K562 (cell line): ENCODE results near the gene ABR. TPM values are rescaled to one million over a fixed set of nuclear protein-coding genes. Genes with fewer than 3 reads are reported as not detected.

Experiments
- ATAC-seq: fragments of 200-7000 bp; cut with Tn5 transposase; 3 replicates; pipeline ENCODE4 v1.9.1; 2020; ENCODE audit warnings: moderate library complexity
- BruUV-seq: library from RNA; stranded (reverse); fragments of 400-500 nt; replicated peaks from 2 replicates; lab custom pipeline; 2021; lab: Mats Ljungman, UMichigan
- CTCF ChIA-PET: fragments of 300-600 bp; formaldehyde crosslinking; extraction: SDS; loops from one replicate; lab custom pipeline; 2021; ENCODE audit warnings: low intra/inter-chr PET ratio; lab: Yijun Ruan, JAX
- POLR2A ChIA-PET: fragments of 300-600, 350-650 bp; sonication (Branson Sonifier 250); formaldehyde crosslinking; extraction: SDS; loops from one replicate; lab custom pipeline; 2021; ENCODE audit warnings: antibody characterized with exemption, inconsistent platforms; lab: Yijun Ruan, JAX
- DNase-seq, 4 experiments: peaks; one replicate each; pipeline versions ENCODE4 v3.0.0 to v3.0.0-alpha.2; 2011 to 2018; ENCODE audit warnings: low spot score in 3 of 4, mixed read lengths in 3 of 4; ENCODE audit errors: extremely low read depth in 1 of 4
- FAIRE-seq: peaks from 2 replicates; lab custom pipeline; 2011; peaks lifted over from hg19 to GRCh38; lab: Jason Lieb, UNC
- H2AFZ ChIP-seq: 2 replicates; pipeline ENCODE4 v1.6.0; 2011; ENCODE audit warnings: low read depth, low read length, control low read depth, inconsistent platforms
- H3K27ac ChIP-seq: fragments of 200-600 bp; 3 replicates; pipeline ENCODE4 v1.8.0; 2011; ENCODE audit warnings: low read depth, mild to moderate bottlenecking, control low read depth, inconsistent platforms, low read length, moderate library complexity, mixed read lengths; ENCODE audit errors: extremely low read depth
- H3K27me3 ChIP-seq, 2 experiments: fragments of 300-600 bp in 1 of 2; 2 replicates in 1 of 2; 3 replicates in 1 of 2; pipeline versions ENCODE4 v1.6.0 to v1.8.0; 2011; ENCODE audit warnings: inconsistent platforms in 2 of 2, low read length in 2 of 2, mild to moderate bottlenecking in 1 of 2, mixed read lengths in 1 of 2, moderate library complexity in 1 of 2; ENCODE audit not compliant: control insufficient read depth in 2 of 2, insufficient read depth in 2 of 2
- H3K36me3 ChIP-seq: fragments of 300-600 bp; 3 replicates; pipeline ENCODE4 v1.8.0; 2011; ENCODE audit warnings: mild to moderate bottlenecking, low read length, inconsistent platforms; ENCODE audit not compliant: control insufficient read depth, insufficient read depth
- H3K4me1 ChIP-seq, 2 experiments: fragments of 200-600 bp in 1 of 2; replicated peaks in 1 of 2; 2 replicates in 1 of 2; 3 replicates in 1 of 2; pipeline versions ENCODE4 v1.5.1 to v1.8.0; 2011; ENCODE audit warnings: inconsistent platforms in 2 of 2, low read length in 2 of 2, mild to moderate bottlenecking in 1 of 2, mixed read lengths in 1 of 2, moderate library complexity in 1 of 2; ENCODE audit not compliant: control insufficient read depth in 2 of 2, insufficient read depth in 2 of 2
- H3K4me2 ChIP-seq: 2 replicates; pipeline ENCODE4 v1.6.1; 2011; ENCODE audit warnings: low read length, control low read depth, inconsistent platforms, mixed read lengths; ENCODE audit not compliant: insufficient read depth
- H3K4me3 ChIP-seq: fragments of 200-600 bp; sonication (generic), shearing (Covaris generic); 2 replicates; pipeline ENCODE4 v1.5.1; 2016; ENCODE audit warnings: control low read depth, inconsistent platforms
- H3K79me2 ChIP-seq: fragments of 200-600 bp; 3 replicates; pipeline ENCODE4 v1.8.0; 2011; ENCODE audit warnings: low read length, inconsistent platforms; ENCODE audit not compliant: control insufficient read depth, insufficient read depth
- H3K9ac ChIP-seq, 2 experiments: 2 replicates each; pipeline versions ENCODE4 v1.6.0 to v1.6.1; 2011; ENCODE audit warnings: low read depth in 2 of 2, low read length in 2 of 2, control low read depth in 1 of 2, inconsistent platforms in 1 of 2, mild to moderate bottlenecking in 1 of 2, mixed read lengths in 1 of 2; ENCODE audit not compliant: insufficient read depth in 1 of 2
- H3K9me1 ChIP-seq: one replicate; pipeline ENCODE4 v1.6.0; 2011; ENCODE audit warnings: inconsistent platforms, mild to moderate bottlenecking, low read length, moderate library complexity; ENCODE audit not compliant: control insufficient read depth, insufficient read depth
- H3K9me3 ChIP-seq: replicated peaks from 2 replicates; pipeline ENCODE4 v1.5.1; 2011; ENCODE audit warnings: low read depth, low read length, inconsistent platforms; ENCODE audit not compliant: control insufficient read depth, insufficient read depth
- H4K20me1 ChIP-seq: replicated peaks from 2 replicates; pipeline ENCODE4 v1.6.1; 2011; ENCODE audit warnings: low read length, inconsistent platforms, mixed read lengths; ENCODE audit not compliant: control insufficient read depth, insufficient read depth
- BRD9 ChIP-seq: fragments of 450-650 bp; IDR thresholded peaks from 2 replicates; pipeline ENCODE4 v1.6.1; 2018; ENCODE audit warnings: low read depth; ENCODE audit not compliant: partially characterized antibody
- EZH2 ChIP-seq: IDR thresholded peaks from 2 replicates; pipeline ENCODE4 v1.6.1; 2012; ENCODE audit warnings: low read depth, mild to moderate bottlenecking, inconsistent platforms, low read length, borderline replicate concordance
- FOXP1 ChIP-seq: sonication (generic); formaldehyde crosslinking; IDR thresholded peaks from 2 replicates; pipeline ENCODE4 v1.8.0; 2022; ENCODE audit warnings: mild to moderate bottlenecking, missing genetic modification reagents
- PHB ChIP-seq: fragments of 250-450 bp; sonication (Bioruptor Pico); IDR thresholded peaks from 2 replicates; pipeline ENCODE4 v1.5.0; 2021
- PML ChIP-seq: IDR thresholded peaks from 2 replicates; pipeline ENCODE4 v1.6.1; 2012; ENCODE audit warnings: low read length, inconsistent platforms
- RFX1 ChIP-seq: fragments of 450-650 bp; IDR thresholded peaks from 2 replicates; pipeline ENCODE4 v1.6.1; 2016; ENCODE audit warnings: mild to moderate bottlenecking, moderate library complexity
- SIN3A ChIP-seq, 2 experiments: fragments of 150-350 bp in 1 of 2; IDR thresholded peaks; 2 replicates each; pipeline ENCODE4 v1.6.1; 2011 to 2016; ENCODE audit warnings: borderline replicate concordance in 2 of 2, low read depth in 2 of 2, low read length in 2 of 2, mild to moderate bottlenecking in 2 of 2, moderate library complexity in 2 of 2; ENCODE audit not compliant: control insufficient read depth in 1 of 2
- TOE1 ChIP-seq, 2 experiments: fragments of 450-650 bp in 1 of 2; sonication (generic) in 1 of 2; formaldehyde crosslinking in 1 of 2; IDR thresholded peaks; 2 replicates each; pipeline versions ENCODE4 v1.7.1 to v1.8.0; 2016 to 2022; ENCODE audit warnings: borderline replicate concordance in 2 of 2, mild to moderate bottlenecking in 2 of 2, antibody characterized with exemption in 1 of 2, inconsistent platforms in 1 of 2, low read depth in 1 of 2, missing genetic modification reagents in 1 of 2, moderate library complexity in 1 of 2
- TRIM24 ChIP-seq, 2 experiments: fragments of 450-650 bp; IDR thresholded peaks; 2 replicates each; pipeline ENCODE4 v1.6.1; 2016
- YY1 ChIP-seq, 3 experiments: IDR thresholded peaks; 2 replicates each; pipeline ENCODE4 v1.6.1; 2011; ENCODE audit warnings: low read length in 2 of 3, mild to moderate bottlenecking in 2 of 3, moderate library complexity in 2 of 3, borderline replicate concordance in 1 of 3, control low read depth in 1 of 3, low read depth in 1 of 3; ENCODE audit not compliant: insufficient read depth in 3 of 3, insufficient replicate concordance in 2 of 3, control insufficient read depth in 1 of 3, insufficient read length in 1 of 3; ENCODE audit errors: extremely low read depth in 1 of 3
- ZNF583 ChIP-seq: fragments of 250-450 bp; sonication (Bioruptor Pico); IDR thresholded peaks from 2 replicates; pipeline ENCODE4 v1.4.0; 2020
- WGBS: fragments of 100-300 bp; shearing (Covaris generic); methylation state at CpG from one replicate; pipeline ENCODE4 v1.1.6; 2016; ENCODE audit warnings: low coverage, mixed read lengths; ENCODE audit not compliant: insufficient coverage; ENCODE audit errors: missing lambda C conversion rate; 5-methylcytosine and 5-hydroxymethylcytosine counted together
- in situ Hi-C: fragments of 300-500 bp; cut with MboI; formaldehyde crosslinking; loops from 4 replicates; pipeline ENCODE4 v1.15.0; 2018; ENCODE audit warnings: inconsistent platforms, mixed read lengths
- intact Hi-C: fragments of 100-400 bp; cut with micrococcal nuclease; formaldehyde crosslinking; loops from 2 replicates; pipeline ENCODE4 v1.14.2; 2022
- polyA plus RNA-seq, 8 experiments: library from polyadenylated mRNA; depleted of rRNA in 4 of 8; stranded (reverse) in 5 of 8; unstranded in 3 of 8; fragments of >200 nt; fragmentation: Nextera tagmentation in 2 of 8; fragmentation: Illumina TruSeq in 1 of 8; extraction: Ambion mirVana in 2 of 8; extraction: Trizol in 1 of 8; gene quantifications; 2 replicates each; pipeline versions ENCODE4 v1.2.1 to v1.2.3, GENCODE V29; 2011 to 2014; ENCODE audit warnings: inconsistent platforms in 1 of 8, missing spikeins in 1 of 8
- total RNA-seq, 7 experiments: library from RNA; depleted of rRNA in 6 of 7; stranded (reverse); fragments of >200 nt in 6 of 7; fragmentation: Illumina TruSeq in 2 of 7; extraction: Trizol in 2 of 7; gene quantifications; 2 replicates each; pipeline versions ENCODE4 v1.2.1 to v1.2.3, GENCODE V29; 2011 to 2021; ENCODE audit warnings: low replicate concordance in 1 of 7
- TF ChIP-seq, protein P1 (sequence below), 2 experiments: IDR thresholded peaks; 2 replicates each; pipeline ENCODE4 v1.6.1; 2011; ENCODE audit warnings: borderline replicate concordance in 1 of 2, control low read depth in 1 of 2, low read depth in 1 of 2, low read length in 1 of 2, mild to moderate bottlenecking in 1 of 2, mixed read lengths in 1 of 2, moderate library complexity in 1 of 2; ENCODE audit not compliant: insufficient read depth in 1 of 2, insufficient read length in 1 of 2, poor library complexity in 1 of 2, severe bottlenecking in 1 of 2; ENCODE audit errors: extremely low read depth in 1 of 2

Gene ABR
- total and polyA plus RNA-seq, 9 of the 15 experiments (the other 6 are each of a cell fraction or from before 2014, with no cell fraction given), result 0.07 to 1.6 (median 0.37) TPM; not detected in 1

DNA sequence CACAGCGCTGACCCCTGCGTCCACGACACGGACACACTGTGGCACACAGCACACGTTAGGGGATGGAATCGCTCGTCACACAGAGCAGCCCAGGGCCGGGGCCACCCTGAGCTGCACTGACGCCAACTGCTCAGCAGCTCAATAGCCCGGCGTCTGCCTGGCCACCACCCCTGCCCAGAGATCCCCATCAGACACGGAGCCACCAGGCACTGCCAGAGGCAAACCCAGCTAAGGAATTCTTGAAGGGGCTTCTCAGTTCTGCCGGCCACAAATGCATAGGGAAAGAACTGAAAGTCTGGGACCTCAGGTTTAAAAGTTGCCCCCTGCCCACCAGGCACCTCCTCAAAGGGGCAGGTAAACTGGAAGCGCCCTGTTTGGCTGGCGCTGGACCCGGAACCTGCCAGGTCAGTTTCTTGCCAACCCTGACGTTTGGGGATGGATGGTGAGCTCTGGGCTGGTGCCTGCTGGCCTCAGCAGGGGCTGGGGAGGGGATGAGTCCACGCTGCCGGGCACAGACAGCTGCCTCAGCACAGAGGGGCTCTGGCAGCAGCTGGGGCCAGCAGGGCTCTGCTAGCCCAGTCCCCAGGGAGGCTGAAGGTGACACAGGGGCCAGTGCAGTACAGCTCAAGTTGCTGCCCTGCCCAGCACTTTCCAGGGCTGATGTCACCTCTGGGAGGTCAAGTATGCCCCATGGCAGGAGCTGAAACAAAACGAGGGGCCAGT is 149.7 kb downstream of the ABR start:
- no peaks in the 10 kb centered on the region for H3K36me3 ChIP-seq
- intact Hi-C loops, result no loop called here
- POLR2A ChIA-PET, result no interaction called here

More for the DNA sequence above, 149.7 kb downstream of the ABR start:
- Histone ChIP-seq H3K27me3 (peaks cover 8 to 80% of the 10 kb centered on the region in 2 experiments; a peak in 4 of 5 replicates), H3K4me2 (no peak overlapping the region), H3K9me1 (no peaks in the 10 kb centered on the region), H3K9ac (no peak overlapping the region)
- CTCF ChIA-PET, result no interaction called here
- DNase-seq, result no peak
- TF ChIP-seq EZH2 (no peak), ZNF583 (CRISPR knock-in tag) (no peak), BRD9 (no peak), PHB (CRISPR knock-in tag) (no peak), YY1 (IDR thresholded peaks at IDR 0.05; ENCODE audit: borderline replicate concordance in 1 of 3, control insufficient read depth in 1 of 3, extremely low read depth in 1 of 3, insufficient read depth in 3 of 3, insufficient read length in 1 of 3, insufficient replicate concordance in 2 of 3, low read depth in 1 of 3, low read length in 2 of 3) (no peak), PML (no peak), SIN3A (IDR thresholded peaks at IDR 0.05; ENCODE audit: borderline replicate concordance in 2 of 2, control insufficient read depth in 1 of 2, low read depth in 2 of 2, low read length in 2 of 2) (no peak), FOXP1 (CRISPR knock-in tag) (no peak), RFX1 (no peak), TOE1 (IDR thresholded peaks at IDR 0.05; ENCODE audit: borderline replicate concordance) (no peak), TOE1 (CRISPR knock-in tag; IDR thresholded peaks at IDR 0.05; ENCODE audit: borderline replicate concordance, low read depth) (no peak), TRIM24 (IDR thresholded peaks at IDR 0.05) (no peak)
- TF ChIP-seq, protein P1, sequence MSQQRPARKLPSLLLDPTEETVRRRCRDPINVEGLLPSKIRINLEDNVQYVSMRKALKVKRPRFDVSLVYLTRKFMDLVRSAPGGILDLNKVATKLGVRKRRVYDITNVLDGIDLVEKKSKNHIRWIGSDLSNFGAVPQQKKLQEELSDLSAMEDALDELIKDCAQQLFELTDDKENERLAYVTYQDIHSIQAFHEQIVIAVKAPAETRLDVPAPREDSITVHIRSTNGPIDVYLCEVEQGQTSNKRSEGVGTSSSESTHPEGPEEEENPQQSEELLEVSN (IDR thresholded peaks at IDR 0.05; ENCODE audit: borderline replicate concordance in 1 of 2, extremely low read depth in 1 of 2, insufficient read depth in 1 of 2, insufficient read length in 1 of 2, low read depth in 1 of 2, low read length in 1 of 2, poor library complexity in 1 of 2, severe bottlenecking in 1 of 2), result no peak
- TF ChIP-seq, all 486 proteins: peak for 0
- no peak overlapping the region for H3K27ac ChIP-seq
- H3K9me3 ChIP-seq, result no peaks in the 10 kb centered on the region
- no peaks in the 10 kb centered on the region for H3K79me2 ChIP-seq
- BruUV-seq, result no TSS peak
- FAIRE-seq (no peak), ATAC-seq (no peak)
- H3K4me1 ChIP-seq, result peaks cover 0 to 4% of the 10 kb centered on the region in 2 experiments; a peak in 2 of 5 replicates
- in situ Hi-C loops, result no loop called here
- 7% methylated on average over 18 of the region's 20 CpGs for WGBS
- H4K20me1 ChIP-seq, result peaks cover 11% of the 10 kb centered on the region; the same call in 1 of the 2 replicates
- H3K4me3 ChIP-seq, result no peak overlapping the region
- H2AFZ ChIP-seq, result no peak overlapping the region
